HG02852 (cell line): ENCODE data around the gene AMOTL2.

Experiments
- ATAC-seq: cut with Tn5 transposase; IDR thresholded peaks from one replicate; pipeline ENCODE4 v1.9.1; 2021; ENCODE audit warnings: mild to moderate bottlenecking, moderate library complexity; ENCODE audit not compliant: unreplicated experiment

Gene AMOTL2

DNA sequence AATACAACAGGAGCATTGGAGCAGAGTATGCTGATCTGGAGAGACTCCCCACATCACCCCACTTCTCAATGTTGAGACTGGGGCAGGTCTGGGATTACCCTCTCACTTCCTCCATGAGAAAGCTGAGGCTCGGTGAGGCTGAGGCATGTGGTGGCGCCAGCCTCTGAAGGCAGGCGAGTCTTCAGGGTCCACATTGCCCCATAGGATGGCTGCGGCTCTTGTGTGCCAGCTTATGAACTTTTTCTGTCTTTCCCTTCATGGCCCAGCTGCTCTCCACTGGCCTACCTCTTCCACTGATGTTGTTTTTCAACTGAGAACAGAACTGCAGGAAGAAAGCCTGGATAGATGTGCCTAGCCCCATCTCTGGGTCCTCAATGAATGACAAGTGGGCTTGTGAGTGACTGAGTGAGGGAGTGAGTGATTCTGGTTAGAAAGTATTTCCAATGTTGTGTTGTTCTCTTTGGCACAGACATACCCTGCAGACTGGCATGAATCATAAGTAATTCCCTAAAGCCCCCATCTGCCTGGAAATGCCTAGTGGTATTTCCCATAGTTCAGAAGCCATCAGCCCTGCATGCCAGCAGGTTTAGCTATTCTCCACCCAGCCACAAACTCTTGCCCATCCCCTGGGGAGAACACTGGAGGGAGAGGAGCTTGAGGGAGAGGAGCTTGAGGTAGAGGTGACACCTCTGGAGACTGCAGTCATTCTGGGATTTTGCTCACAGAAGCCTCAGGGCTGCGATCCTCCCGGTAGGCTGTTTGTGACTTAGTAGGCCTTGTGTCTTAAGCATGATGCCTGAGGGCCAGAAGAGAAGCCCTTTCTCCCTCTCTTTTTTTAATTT is 56.9 kb downstream of the AMOTL2 start:
- ATAC-seq = no peak

DNA sequence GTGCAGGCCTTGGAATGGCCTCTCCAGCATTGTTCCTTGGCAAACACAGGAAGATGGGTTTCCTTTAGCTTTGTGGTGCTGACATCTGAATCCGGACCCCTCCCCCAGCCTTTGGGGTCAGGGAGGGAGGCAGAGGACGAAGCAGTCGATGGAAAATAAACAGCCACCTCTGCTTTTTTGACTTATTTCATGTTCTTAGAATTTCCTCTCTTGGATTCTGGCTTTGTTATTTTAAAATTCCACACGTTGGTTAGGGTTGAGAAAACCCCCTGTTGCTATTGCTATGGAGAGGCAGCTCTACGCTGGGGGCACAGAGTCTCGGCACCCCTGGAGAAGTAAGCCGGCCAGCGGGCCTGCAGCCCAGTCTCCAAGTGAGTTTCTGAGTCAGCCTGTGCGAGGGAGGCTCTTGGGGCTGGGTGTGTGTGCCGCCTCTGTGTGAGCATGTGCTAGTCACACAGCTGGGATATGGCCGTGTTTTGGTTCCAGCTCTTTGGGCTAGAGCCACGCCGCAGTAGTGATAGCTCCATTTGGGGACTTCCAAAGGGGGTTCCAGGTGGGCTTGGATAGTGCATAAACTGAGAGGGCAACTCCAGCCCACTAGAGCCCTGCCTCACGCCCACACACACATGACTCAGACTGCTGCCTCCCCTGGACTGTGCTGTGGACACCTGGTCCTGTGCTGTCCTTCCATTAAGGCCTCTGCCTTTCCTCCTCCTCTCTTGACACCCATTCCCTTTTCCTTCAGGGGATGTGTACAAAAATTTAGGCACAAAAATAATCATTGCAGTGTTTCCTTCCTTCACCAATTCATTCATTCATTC is 58.8 kb downstream of the AMOTL2 start:
- no peak for ATAC-seq

- ATAC-seq = no peak
Observed at GRCh38 chr3:134314588-134315285, 59.5 kb downstream of the AMOTL2 start.

DNA sequence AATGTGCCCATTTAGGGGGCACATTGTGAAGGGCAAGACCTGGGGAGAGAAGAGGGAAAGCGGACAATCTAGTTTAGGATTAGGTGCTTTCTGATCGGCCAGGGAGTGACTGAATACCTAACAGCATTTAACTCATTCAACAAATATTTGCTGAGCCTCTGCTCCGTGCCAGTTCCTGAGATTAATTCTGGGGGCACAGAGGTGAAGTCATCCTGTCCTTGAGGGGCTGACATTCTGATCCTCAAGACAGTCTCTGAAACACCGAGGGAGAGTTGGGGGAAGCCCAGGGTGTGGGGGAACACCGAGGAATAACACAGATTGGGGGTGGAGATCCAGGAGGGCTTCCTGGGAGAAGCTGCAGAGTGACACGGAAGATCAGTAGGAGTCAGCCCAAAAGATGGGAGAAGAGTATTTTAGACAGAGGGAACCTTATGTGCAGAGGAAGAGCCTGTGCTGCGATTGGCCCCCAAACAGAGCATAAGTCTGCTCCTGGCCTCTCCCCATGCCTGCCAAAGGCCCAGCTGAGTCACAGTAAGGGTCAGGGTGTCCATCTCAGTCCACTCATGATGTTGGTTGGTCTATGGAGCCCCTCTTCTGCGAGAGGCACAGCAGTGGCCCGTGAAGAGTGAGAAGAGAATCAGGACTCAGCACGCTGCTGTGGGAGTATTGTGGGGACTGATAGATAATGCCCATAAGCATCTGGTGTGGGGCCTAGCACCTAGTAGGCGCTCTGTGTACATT is 60.2 kb downstream of the AMOTL2 start:
- ATAC-seq = no peak

- no peak for ATAC-seq
Observed at GRCh38 chr3:134312873-134313846, 61.1 kb downstream of the AMOTL2 start.

GRCh38 chr3:134312072-134312872 is 62.0 kb downstream of the AMOTL2 start:
- ATAC-seq = no peak

- ATAC-seq = no peak
Observed at GRCh38 chr3:134311693-134312071, 62.6 kb downstream of the AMOTL2 start.

DNA sequence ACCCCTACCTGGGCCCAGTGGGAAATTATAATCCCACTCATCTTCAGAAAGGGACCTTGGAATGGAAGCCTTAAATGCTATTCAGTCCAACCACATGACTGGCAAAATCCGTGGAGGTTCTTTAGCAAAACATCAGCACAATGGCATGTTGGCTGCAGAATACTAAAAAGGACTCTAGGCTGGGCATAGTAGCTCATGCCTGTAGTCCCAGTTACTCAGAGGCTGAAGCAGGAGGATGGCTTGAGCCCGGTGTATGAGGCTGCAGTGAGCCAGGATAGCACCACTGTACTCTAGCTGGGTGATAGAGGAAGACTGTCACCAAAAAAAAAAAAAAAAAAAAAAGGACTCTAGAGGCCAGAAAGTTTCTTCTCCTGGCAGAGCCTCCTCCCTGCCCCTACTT is 63.0 kb downstream of the AMOTL2 start:
- ATAC-seq = no peak

DNA sequence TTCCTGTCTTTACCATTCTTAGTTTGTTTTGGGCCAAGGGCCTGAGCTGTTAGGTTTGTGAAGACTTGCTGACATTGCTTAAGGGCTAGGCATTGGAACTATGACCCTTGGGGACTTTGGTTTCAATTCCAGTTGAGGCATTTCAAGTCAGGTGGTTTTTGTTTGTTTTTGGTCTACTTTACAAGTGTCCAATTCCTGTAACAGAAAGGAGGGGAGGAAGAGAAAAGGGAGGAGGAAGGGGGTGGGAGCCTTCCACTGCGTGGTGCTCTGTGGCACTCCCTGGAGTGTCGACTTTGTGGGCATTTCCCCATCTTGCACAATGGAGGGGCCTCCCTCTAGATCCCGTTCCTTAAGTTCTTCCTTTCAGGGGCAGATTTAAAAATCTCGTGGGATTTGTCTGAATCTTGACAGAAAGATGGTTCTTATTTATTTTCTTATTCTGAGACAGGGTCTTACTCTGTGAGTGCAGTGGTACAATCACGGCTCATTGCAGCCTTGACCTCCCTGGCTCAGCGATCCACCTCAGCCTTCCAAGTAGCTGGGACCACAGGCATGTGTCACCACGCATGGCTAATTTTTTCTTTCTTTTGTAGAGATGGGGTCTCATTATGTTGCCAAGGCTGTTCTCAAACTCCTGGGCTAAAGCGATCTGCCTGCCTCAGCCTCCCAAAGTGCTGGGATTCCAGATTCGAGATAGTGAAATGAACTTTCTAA is 64.1 kb downstream of the AMOTL2 start:
- no peak for ATAC-seq

- ATAC-seq = peak; percentile 66
Observed at GRCh38 chr3:134308350-134308891, 65.8 kb downstream of the AMOTL2 start.

DNA sequence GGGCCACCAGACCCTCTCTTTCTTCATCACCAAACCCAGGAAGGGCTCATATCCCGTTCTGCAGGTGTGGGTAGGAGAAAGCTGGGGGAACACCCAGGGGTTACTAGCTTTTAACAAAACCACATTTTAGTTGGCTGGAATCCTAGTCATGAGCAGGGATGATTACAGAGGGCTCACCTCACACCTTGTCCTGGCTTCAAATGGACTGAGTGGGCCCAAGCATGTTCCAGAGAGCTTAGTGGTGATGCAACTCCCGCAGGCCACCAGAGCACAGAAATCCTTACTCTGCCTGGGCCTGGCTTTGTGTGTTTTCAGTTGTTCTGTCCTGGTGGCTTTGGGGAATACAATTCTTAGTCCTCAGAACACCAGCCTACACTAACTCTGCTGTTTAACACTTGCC is 66.8 kb downstream of the AMOTL2 start:
- no peak for ATAC-seq

DNA sequence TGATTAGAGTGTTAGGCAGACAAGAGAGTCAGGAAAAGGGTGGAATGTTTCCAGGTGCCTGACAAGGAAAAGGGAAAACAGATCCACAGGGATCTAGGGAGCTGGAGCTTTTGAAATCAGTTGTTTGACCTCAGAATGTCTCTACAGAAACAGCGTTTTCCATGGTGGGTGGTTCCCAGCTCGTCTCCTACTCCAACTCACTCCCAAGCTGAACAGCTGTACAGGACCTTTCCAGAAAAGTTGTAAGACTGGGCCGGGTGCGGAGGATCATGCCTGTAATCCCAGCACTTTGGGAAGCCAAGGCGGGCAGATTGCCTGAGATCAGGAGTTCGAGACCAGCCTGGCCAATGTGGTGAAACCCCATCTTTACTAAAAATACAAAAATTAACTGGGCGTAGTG is 67.9 kb downstream of the AMOTL2 start:
- ATAC-seq = no peak
